WTC11 (cell line): ENCODE results near the gene PIP4K2A.

Experiments
- ATF3 ChIP-seq: sonication (generic); formaldehyde crosslinking; conservative IDR thresholded peaks from 2 replicates; pipeline ENCODE4 v1.8.1; 2022; ENCODE audit warnings: mild to moderate bottlenecking, missing genetic modification reagents
- CTCF ChIP-seq: fragments of 200-600 bp; IDR thresholded peaks from 2 replicates; pipeline ENCODE4 v1.8.0; 2022; ENCODE audit warnings: antibody characterized with exemption
- IRF2 ChIP-seq: sonication (generic); formaldehyde crosslinking; IDR thresholded peaks from 2 replicates; pipeline ENCODE4 v1.8.0; 2022; ENCODE audit warnings: low read depth, missing genetic modification reagents, borderline replicate concordance
- MAX ChIP-seq: sonication (generic); formaldehyde crosslinking; IDR thresholded peaks from 2 replicates; pipeline ENCODE4 v1.8.0; 2022; ENCODE audit warnings: mild to moderate bottlenecking, missing genetic modification reagents
- NFE2L1 ChIP-seq: sonication (generic); formaldehyde crosslinking; IDR thresholded peaks from 2 replicates; pipeline ENCODE4 v1.8.1; 2023; ENCODE audit warnings: missing genetic modification reagents
- PREB ChIP-seq: sonication (generic); formaldehyde crosslinking; IDR thresholded peaks from 2 replicates; pipeline ENCODE4 v1.8.1; 2022; ENCODE audit warnings: mild to moderate bottlenecking, missing genetic modification reagents, moderate library complexity, borderline replicate concordance
- SMAD3 ChIP-seq: sonication (generic); formaldehyde crosslinking; IDR thresholded peaks from 2 replicates; pipeline ENCODE4 v1.8.0; 2022; ENCODE audit warnings: missing genetic modification reagents, mild to moderate bottlenecking, borderline replicate concordance
- TCF7 ChIP-seq: sonication (generic); formaldehyde crosslinking; IDR thresholded peaks from 2 replicates; pipeline ENCODE4 v1.8.0; 2022; ENCODE audit warnings: mild to moderate bottlenecking, low read depth, missing genetic modification reagents, moderate library complexity
- ZBTB43 ChIP-seq: sonication (generic); formaldehyde crosslinking; IDR thresholded peaks from 2 replicates; pipeline ENCODE4 v1.8.1; 2023; ENCODE audit warnings: mild to moderate bottlenecking, missing genetic modification reagents
- ZNF121 ChIP-seq: sonication (generic); formaldehyde crosslinking; IDR thresholded peaks from 2 replicates; pipeline ENCODE4 v1.8.0; 2023; ENCODE audit warnings: missing genetic modification reagents
- ZNF281 ChIP-seq: sonication (generic); formaldehyde crosslinking; IDR thresholded peaks from 2 replicates; pipeline ENCODE4 v1.8.0; 2023; ENCODE audit warnings: mild to moderate bottlenecking, missing genetic modification reagents

GRCh38 chr10:22551681-22552365 is 162.6 kb downstream of the PIP4K2A start:
- TF ChIP-seq CTCF, result no peak
- TF ChIP-seq ATF3, result no peak
- no peak for TF ChIP-seq SMAD3 (CRISPR knock-in tag)
- no peak for TF ChIP-seq MAX (CRISPR knock-in tag)
- no peak for TF ChIP-seq ZNF281
- no peak for TF ChIP-seq NFE2L1
- TF ChIP-seq PREB, result no peak
- TF ChIP-seq ZBTB43 (CRISPR knock-in tag), result no peak
- TF ChIP-seq ZNF121 (CRISPR knock-in tag), result no peak
- TF ChIP-seq TCF7 (CRISPR knock-in tag), result no peak
- no peak for TF ChIP-seq IRF2 (CRISPR knock-in tag)
